Tibial nerve (tissue), 4 donors: ENCODE data around the gene KBTBD6.

ENCODE experiments used
- CTCF ChIP-seq, 5 experiments: fragments of 200-600 bp in 3 of 5; fragments of 450-650 bp in 2 of 5; sonication (generic) in 3 of 5; IDR thresholded peaks; one replicate each; pipeline ENCODE4 v1.5.1; 2016 to 2019; ENCODE audit warnings: antibody characterized with exemption in 5 of 5, mild to moderate bottlenecking in 3 of 5, moderate library complexity in 2 of 5
- EP300 ChIP-seq, 2 donors: sonication (generic); formaldehyde crosslinking; IDR thresholded peaks; one replicate each; pipeline ENCODE4 v1.6.1; 2017; ENCODE audit warnings: antibody characterized with exemption in 2 of 2, mild to moderate bottlenecking in 1 of 2
- POLR2A ChIP-seq, 2 donors: fragments of 450-650 bp; IDR thresholded peaks; one replicate each; pipeline ENCODE4 v1.6.1; 2017; ENCODE audit warnings: antibody characterized with exemption in 2 of 2, mild to moderate bottlenecking in 2 of 2, moderate library complexity in 2 of 2

- TF ChIP-seq CTCF (IDR thresholded peaks at IDR 0.05) (no peak), POLR2A (IDR thresholded peaks at IDR 0.05) (no peak), EP300 (IDR thresholded peaks at IDR 0.05) (no peak)
Observed at GRCh38 chr13:41182231-41182630, 49.6 kb upstream of the KBTBD6 start.
